HG02938 (cell line): ENCODE data around the gene TMEM207.

ENCODE experiments used
- ATAC-seq: cut with Tn5 transposase; IDR thresholded peaks from one replicate; pipeline ENCODE4 v1.9.1; 2021; ENCODE audit warnings: mild to moderate bottlenecking, moderate library complexity; ENCODE audit not compliant: unreplicated experiment

Gene TMEM207

GRCh38 chr3:190444576-190445145 is 5.0 kb downstream of the TMEM207 start:
- ATAC-seq = no peak

GRCh38 chr3:190444006-190444405 is 5.7 kb downstream of the TMEM207 start:
- no peak for ATAC-seq

- ATAC-seq = no peak
Measured at GRCh38 chr3:190443257-190443656, 6.4 kb downstream of the TMEM207 start.

- ATAC-seq = no peak
Measured at GRCh38 chr3:190442240-190442639, 7.5 kb downstream of the TMEM207 start.

GRCh38 chr3:190436331-190436730 is 13.4 kb downstream of the TMEM207 start:
- ATAC-seq = no peak

- ATAC-seq = no peak
Measured at GRCh38 chr3:190435618-190436017, 14.1 kb downstream of the TMEM207 start.

GRCh38 chr3:190433626-190434025 is 16.1 kb downstream of the TMEM207 start:
- no peak for ATAC-seq

GRCh38 chr3:190432216-190432615 is 17.5 kb downstream of the TMEM207 start:
- ATAC-seq = no peak

GRCh38 chr3:190430906-190431305 is 18.8 kb downstream of the TMEM207 start:
- no peak for ATAC-seq

- ATAC-seq = no peak
Measured at GRCh38 chr3:190429681-190430080, 20.0 kb downstream of the TMEM207 start.

GRCh38 chr3:190426806-190427507 is 22.7 kb downstream of the TMEM207 start:
- ATAC-seq = no peak

- no peak for ATAC-seq
Measured at GRCh38 chr3:190425833-190426232, 23.9 kb downstream of the TMEM207 start.

- peak; percentile 65 for ATAC-seq
Measured at GRCh38 chr3:190424478-190425439, 24.9 kb downstream of the TMEM207 start.

GRCh38 chr3:190424108-190424477 is 25.6 kb downstream of the TMEM207 start:
- no peak for ATAC-seq

- no peak for ATAC-seq
Measured at GRCh38 chr3:190414297-190414696, 35.4 kb downstream of the TMEM207 start.

GRCh38 chr3:190404715-190405114 is 45.0 kb downstream of the TMEM207 start:
- no peak for ATAC-seq

- no peak for ATAC-seq
Measured at GRCh38 chr3:190401963-190402362, 47.7 kb downstream of the TMEM207 start.

GRCh38 chr3:190399677-190400076 is 50.0 kb downstream of the TMEM207 start:
- ATAC-seq = no peak

- no peak for ATAC-seq
Measured at GRCh38 chr3:190397889-190398288, 51.8 kb downstream of the TMEM207 start.

GRCh38 chr3:190396001-190396400 is 53.7 kb downstream of the TMEM207 start:
- no peak for ATAC-seq

GRCh38 chr3:190388703-190389102 is 61.0 kb downstream of the TMEM207 start:
- no peak for ATAC-seq
